HG02588 (cell line): Measurements from ENCODE around the gene ADGRV1.
"Not testable (repeated sequence)": the region's sequence is repeated elsewhere in the genome, so short reads cannot be mapped to it uniquely, and the experiment has no call there.

ENCODE experiments used
- ATAC-seq: cut with Tn5 transposase; IDR thresholded peaks from one replicate; pipeline ENCODE4 v1.9.1; 2021; ENCODE audit warnings: mild to moderate bottlenecking, moderate library complexity; ENCODE audit not compliant: unreplicated experiment

The ADGRV1 gene

GRCh38 chr5:90550963-90551362, 7.6 kb upstream of the ADGRV1 start:
- ATAC-seq = no peak

- ATAC-seq = no peak
Measured at GRCh38 chr5:90551376-90551775, 7.2 kb upstream of the ADGRV1 start.

DNA sequence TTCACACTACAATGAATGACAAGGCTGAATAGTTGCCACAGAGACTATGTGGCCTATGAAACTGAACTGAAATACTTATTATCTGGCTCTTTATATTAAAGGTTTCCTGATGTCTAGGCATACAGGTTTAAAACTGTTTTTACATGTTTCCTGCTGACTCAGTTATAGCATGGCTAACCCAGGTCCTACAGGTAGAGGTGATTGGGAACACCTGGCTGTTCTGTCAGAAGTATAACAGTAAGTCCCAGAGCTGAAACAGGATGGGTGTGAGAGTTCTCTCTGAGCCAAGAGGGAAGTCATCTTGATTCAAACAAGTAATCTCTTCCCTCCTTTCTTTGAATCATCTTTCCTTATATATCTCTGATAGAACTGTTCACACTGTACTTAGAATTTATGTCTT, 4.9 kb upstream of the ADGRV1 start:
- ATAC-seq = no peak

DNA sequence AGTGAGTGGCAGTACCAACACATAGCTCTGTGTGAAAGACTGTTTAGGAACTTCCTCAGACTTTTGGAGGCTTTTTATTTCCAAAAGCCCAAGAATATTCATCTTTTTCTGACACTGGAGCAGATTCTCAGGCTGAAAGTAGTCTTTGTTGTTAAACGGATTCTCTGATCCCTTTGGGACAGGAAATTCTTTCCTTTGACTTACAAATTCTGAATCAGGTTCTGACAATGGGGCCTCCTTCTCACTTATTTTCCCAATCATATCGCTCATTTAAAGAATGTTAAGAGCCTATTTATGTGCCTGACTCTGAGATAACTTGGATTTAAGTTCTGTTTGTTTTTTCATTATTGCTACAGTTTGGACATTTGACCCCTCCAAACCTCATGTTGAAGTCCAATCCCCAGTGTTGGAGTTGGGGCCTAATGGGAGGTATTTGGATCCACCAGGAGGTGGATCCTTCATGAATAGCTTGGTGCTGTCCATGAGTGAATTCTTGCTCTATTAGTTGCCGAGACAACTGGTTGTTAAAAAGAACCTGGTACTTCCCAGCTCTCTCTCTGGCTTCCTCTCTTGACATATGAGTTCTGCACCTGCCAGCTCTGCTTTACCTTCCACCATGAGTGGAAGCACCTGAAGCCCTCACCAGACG, 4.1 kb upstream of the ADGRV1 start:
- ATAC-seq = no peak

DNA sequence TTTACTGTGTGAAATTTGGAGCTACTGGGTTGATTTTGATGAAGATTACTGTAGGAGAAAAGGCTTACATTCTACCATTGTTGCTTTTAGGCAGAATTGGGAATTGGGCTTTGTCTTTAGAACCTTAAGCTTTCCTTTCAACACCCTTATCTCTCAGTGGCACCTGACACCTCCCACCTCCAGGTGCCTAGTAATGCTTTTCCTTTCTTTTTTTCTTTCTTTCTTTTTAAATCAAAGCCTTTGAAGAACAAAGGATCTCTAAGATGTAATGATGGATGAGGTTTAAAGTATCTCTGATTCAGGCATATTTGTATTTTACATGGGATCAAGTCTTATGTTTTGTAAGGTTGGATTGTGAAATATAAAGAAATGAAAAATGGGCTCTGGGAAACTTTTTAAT, 2.9 kb upstream of the ADGRV1 start:
- no peak for ATAC-seq

DNA sequence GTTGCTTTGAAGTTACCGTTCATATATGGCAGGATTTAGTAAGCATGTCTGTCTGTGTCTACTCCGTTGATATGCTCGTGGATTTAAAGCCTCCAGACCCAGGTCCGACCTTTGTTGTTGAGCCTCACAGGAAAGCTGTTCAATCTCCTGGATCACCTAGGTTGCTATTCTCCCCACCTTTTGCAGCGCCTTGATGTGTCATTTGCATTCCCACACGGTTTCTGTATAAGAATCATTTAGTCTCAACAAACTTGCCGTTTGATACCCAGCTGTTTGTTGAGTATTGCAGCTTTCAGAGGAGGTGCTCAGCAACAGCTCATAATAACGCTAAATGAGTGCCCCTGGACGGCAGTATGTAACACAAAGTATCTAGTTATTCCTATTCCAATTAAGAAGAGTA, 1.2 kb upstream of the ADGRV1 start:
- ATAC-seq = no peak

DNA sequence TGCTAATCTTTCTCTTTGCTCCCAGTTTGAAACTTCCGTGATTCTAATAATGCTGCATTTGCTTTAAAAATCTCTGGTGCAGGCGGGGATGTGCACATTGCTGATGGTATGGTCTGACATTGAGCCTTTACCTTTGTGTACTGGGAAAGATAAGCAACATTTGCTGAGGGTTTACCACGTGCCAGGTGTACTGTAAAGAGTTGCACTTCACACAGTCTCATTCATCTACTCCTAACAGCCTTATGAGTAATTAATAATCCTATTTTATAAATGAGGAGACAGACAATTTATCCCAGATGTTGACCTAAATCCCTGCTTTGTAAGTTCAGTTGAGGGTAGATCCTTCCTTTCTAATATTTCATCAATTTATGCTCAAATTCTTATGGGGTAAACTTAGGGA, 726 bp upstream of the ADGRV1 start:
- ATAC-seq = no peak

GRCh38 chr5:90560771-90561170, 2.2 kb downstream of the ADGRV1 start:
- no peak for ATAC-seq

DNA sequence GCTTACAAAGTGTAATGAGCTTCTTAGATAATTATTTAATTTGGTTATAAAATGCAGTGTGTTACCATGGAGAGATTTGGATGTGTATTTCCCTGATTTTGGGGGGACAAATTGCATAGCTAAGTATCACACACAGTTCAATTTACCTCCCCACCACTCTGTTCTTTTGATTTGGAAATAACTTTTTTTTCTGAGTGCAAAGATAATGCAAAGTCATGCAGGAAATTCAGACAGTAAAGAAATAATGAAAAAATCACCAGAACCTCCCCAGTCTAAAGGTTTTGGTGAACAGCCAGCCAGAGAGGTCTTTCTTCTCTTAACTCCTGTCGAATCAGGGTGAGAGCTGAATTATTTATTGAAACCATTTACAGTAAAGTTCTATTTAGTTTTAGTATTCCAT, 3.2 kb downstream of the ADGRV1 start:
- ATAC-seq = no peak

DNA sequence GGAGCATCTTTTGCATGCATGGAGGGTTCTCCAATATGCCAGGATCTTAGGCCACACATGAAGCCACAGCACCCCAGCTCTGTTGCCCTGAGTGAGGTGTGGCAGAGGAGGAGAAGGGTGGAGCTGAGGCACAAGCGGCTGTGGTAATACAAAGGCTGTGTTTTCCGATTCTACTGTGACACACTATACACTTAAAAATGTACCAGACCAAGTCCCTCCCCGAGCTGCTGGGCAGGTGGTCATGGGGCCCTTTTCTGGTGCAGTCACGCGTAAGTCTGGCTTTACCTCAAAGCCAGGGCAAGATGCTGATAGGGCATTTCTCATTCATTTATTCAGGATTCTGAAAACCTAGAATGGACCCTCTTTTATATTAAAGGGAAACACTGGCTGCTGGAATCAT, 3.7 kb downstream of the ADGRV1 start:
- ATAC-seq = no peak

DNA sequence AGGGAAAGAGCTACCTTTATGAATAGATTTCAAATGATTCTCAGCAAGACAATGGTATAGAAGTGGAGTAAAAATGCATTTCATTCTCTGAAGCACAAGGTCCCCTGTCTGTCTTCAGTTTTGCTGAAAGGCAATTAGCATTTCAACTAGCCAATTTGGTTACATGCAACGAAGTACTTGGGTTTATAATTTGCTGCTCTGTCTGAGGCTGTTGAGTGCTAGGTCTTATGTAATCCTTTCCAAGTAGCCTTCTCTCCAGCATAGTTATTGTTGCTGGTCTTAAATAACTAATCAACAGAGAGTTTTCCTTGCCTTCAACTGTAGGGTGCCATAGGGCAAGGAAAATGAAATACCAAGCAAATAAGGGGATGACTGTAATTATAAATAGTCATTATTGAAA, 4.5 kb downstream of the ADGRV1 start:
- no peak for ATAC-seq

GRCh38 chr5:90565491-90565890, 6.9 kb downstream of the ADGRV1 start:
- no peak for ATAC-seq

DNA sequence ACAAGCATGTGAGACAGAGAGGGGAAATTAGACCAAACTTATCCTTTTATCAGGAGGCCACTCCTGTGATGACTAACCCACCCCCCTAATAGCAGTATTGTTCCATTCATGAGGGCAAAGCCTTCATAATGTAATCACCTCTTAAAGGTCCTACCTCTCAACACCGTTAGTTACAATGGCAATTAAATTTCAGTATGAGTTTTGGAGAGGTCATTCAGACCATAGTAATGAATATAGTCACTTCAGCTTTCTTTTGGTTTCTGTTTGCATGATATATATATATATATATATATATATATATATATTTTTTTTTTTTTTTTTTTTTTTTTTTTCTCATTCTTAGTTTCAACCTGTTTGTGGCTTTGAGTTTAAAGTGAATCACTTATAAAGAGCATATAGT, 10.5 kb downstream of the ADGRV1 start:
- no peak for ATAC-seq

DNA sequence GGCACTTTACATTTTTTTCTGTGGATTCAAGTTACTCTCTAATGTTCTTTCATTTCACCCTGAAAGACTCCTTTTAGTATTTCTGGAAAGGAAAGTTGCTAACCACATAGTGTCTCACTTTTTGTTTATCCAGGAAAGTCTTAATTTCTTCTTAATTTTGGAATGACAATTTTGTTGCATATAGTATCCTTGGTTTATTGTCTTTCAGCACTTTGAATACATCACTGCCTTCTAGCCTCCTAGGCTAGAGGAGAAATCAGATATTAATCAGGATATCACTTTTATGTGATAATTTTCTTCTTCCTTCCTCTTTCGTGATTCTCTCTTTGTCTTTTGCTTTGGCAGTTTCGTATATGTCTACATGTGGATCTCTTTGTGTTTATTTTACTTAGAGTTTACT, 11.4 kb downstream of the ADGRV1 start:
- no peak for ATAC-seq

- ATAC-seq = no peak
Measured at GRCh38 chr5:90571147-90571773, 12.7 kb downstream of the ADGRV1 start.

- ATAC-seq = no peak
Measured at GRCh38 chr5:90575712-90576111, 17.1 kb downstream of the ADGRV1 start.

DNA sequence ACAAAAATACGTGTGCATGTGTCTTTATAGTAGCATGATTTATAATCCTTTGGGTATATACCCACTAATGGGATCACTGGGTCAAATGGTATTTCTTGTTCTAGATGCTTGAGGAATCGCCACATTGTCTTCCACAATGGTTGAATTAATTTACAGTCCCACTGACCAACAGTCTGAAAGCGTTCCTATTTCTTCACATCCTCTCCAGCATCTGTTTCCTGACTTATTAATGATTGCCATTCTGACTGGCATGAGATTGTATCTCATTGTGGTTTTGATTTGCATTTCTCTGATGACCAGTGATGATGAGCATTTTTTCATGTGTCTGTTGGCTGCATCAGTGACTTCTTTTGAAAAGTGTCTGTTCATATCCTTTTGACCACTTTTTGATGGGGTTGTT, 18.0 kb downstream of the ADGRV1 start:
- ATAC-seq = not testable (repeated sequence)

GRCh38 chr5:90579905-90580304, 21.3 kb downstream of the ADGRV1 start:
- ATAC-seq = not testable (repeated sequence)

DNA sequence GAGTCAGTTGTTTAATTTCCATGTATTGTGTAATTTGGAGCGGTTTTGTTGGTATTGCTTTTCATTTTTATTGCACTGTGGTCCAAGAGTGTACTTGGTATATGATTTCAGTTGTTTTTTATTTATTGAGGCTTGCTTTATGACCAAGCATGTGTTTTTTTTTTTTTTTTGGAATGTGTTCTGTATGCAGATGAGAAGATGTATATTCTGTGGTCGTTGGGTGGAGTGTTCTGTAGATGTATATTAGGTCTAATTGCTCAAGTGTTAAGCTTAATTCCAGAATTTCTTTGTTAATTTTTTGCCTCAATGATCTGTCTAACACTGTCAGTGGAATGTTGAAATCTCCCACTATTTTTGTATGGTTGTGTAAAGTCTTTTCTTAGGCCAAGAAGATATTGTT, 23.4 kb downstream of the ADGRV1 start:
- ATAC-seq = no peak

DNA sequence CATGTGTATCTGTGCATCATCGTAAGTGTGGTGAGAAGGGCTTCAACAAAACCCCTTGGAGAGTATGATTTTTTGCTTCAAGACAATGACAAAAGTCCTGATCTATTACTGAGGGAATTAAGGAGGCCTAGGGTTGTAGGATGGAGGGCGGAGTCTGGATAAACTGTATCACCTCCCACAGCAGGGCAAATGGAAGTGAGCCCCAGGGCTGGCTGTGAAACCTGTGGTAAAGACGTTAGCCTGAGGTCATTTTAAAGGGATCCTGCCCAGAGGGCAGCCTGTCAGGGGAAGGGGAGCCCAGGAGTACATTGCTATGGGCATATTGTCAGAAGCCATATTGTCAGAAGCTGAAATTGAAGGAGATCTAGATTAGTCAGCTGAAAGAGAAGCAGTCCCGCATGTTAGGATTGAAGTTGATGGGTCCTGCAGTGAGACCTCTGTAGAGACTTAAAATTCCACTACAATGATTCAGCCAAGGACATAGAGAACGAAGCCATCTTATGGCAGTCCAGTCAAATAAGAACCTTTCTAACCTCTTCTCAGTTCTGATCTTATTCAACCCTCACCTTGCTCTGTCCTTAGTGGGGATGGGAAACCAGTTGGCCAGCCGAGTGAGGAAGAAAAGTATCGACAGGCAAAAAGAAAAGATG, 26.9 kb downstream of the ADGRV1 start:
- no peak for ATAC-seq

GRCh38 chr5:90586469-90586868, 27.9 kb downstream of the ADGRV1 start:
- ATAC-seq = no peak

- ATAC-seq = no peak
Measured at GRCh38 chr5:90590170-90590569, 31.6 kb downstream of the ADGRV1 start.
